ENCODE data around the gene CD101.

GRCh38 chr1:117060441-117061317 is 59.1 kb downstream of the CD101 start:
- TF ChIP-seq CTCF (IDR thresholded peaks at IDR 0.05; ENCODE audit: insufficient read depth, low read length) (no peak), GABPA (IDR thresholded peaks at IDR 0.05; ENCODE audit: low read depth) (no peak), REST (IDR thresholded peaks at IDR 0.05; ENCODE audit: insufficient replicate concordance, low read depth) (peak; percentile 46)
